GM21447 (cell line): ENCODE measurements around the gene AGAP1.
A peak's percentile ranks its signal among the peaks of the same experiment; 100 is the strongest.

Experiments
- ATAC-seq: cut with Tn5 transposase; IDR thresholded peaks from one replicate; pipeline ENCODE4 v1.9.1; 2021; ENCODE audit not compliant: unreplicated experiment

Gene AGAP1

GRCh38 chr2:235897992-235898391, 404.1 kb downstream of the AGAP1 start:
- no peak for ATAC-seq

- ATAC-seq: no peak
Observed at GRCh38 chr2:235898766-235899165, 404.9 kb downstream of the AGAP1 start.

- ATAC-seq: no peak
Observed at GRCh38 chr2:235900631-235901030, 406.8 kb downstream of the AGAP1 start.

DNA sequence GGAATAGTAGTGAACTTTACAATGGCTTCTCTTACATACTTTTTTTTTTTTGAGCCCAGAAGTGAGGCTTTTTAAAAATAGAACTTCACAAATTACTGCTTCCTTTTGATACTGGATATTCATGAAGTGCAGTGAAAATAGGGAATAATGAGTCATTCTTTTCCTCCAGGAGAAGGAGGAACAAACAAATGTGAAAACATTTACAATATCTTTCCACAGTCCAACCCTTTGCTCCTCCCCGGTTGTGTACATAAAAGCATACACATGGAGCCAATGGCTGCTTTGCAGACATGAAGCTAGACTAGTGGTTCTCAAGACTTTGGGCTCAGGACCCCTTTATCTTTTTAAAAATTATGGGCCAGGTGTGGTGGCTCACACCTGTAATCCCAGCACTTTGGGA, 407.4 kb downstream of the AGAP1 start:
- ATAC-seq: no peak

- no peak for ATAC-seq
Observed at GRCh38 chr2:235903782-235904584, 410.1 kb downstream of the AGAP1 start.

- no peak for ATAC-seq
Observed at GRCh38 chr2:235904585-235904931, 410.7 kb downstream of the AGAP1 start.

DNA sequence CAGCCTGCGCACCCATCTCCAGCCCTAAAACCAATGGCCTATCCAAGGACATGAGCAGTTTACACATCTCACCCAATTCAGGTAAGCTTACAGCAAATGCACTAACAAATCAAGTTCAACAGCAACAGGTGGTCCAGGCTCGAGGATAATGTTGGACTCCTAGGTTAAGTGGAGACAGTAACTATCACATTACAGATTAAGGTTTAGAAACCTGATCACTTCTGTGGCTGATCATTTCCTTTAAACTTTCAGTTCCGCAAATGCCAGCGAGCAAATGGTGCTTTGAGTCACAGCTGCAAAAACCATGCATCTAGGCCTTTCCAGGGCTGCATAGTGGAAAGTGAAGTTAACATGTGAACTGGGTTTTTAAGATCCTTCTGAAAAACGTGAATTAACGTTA, 415.0 kb downstream of the AGAP1 start:
- peak; percentile 96 for ATAC-seq

GRCh38 chr2:235909358-235909757, 415.5 kb downstream of the AGAP1 start:
- ATAC-seq: no peak

GRCh38 chr2:235910067-235910466, 416.2 kb downstream of the AGAP1 start:
- ATAC-seq: no peak

DNA sequence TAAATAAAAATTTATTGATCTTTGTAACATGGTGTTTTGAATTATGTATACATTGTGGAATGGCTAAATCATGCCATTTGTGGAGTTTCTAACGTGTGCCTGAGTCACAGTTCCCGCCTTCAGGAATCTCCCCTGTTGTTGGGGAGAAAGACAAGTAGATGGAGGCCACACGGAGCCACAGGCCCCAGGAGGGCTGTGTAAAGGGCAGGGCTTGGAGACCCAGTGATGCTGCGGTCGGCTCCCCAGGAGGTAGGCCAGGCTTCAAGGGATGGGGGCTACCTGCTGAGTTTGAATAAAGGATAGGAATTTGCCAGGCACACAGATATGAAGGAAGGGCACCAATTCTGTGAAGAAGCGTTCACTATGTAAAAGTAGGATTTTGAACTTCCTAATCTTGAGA, 417.3 kb downstream of the AGAP1 start:
- ATAC-seq: no peak

- ATAC-seq: no peak
Observed at GRCh38 chr2:235911633-235912233, 417.9 kb downstream of the AGAP1 start.

- ATAC-seq: no peak
Observed at GRCh38 chr2:235914756-235915155, 420.9 kb downstream of the AGAP1 start.

- ATAC-seq: no peak
Observed at GRCh38 chr2:235917506-235917905, 423.7 kb downstream of the AGAP1 start.

- no peak for ATAC-seq
Observed at GRCh38 chr2:235918876-235919275, 425.0 kb downstream of the AGAP1 start.

DNA sequence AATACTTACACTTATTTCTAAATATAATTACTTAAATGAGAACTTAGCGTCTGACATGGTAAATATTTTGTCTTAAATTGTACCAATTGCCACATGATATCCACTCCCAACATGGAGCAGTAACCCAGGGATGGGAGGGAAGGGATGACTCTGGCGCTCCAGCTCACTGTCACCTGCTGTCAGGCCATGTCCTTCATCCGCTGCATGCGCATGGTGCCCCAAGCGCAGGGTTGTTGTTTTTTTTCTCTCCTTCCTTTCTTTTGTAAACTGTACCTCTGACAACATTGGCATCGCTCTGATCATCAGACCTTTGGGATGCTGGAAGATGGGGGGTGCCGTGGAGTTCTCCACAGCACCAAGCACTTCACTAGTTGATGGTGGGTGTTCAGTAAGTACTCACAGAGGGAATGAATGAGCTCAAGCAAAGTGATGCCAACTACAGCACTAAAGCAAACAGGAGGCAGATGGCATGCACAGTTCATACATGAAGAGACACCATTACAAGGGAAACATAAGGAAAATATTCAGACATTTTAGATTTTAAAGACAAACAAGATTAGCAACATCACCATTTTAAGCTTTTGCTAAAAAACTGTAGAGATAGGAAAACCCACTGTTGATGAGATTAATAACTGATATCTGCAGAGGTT, 426.5 kb downstream of the AGAP1 start:
- ATAC-seq: no peak

DNA sequence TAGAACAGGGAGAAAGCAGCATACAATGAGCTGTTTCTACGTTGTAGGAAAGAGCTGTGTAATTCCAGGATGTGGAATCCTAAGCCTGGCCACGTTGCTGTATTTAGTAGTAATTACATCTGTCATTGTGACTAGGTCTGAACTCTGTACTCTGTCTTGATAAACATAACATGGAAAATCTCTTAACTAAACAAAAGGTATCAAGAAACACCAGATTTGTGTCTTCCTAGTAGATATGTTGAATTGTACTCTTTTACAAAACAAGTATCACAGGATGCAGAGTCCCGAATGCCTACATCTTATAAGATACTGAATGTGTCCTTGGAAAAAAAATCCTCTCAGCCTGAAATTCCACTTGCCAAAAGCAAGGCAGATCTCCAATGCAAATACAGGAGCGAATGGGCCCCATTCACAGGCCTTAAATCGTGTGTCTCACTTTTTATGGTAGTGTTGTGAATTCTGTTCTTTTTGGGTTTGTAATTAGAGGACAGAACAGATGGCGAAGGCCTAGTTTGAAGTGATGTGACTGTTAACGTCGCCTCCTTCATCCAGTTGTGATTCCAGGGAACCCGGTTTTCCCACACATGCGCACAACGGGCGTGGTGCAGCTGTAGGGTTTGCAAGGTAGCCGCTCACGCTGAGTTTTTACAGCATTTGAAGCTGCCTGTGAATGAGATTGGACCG, 427.8 kb downstream of the AGAP1 start:
- ATAC-seq: no peak

GRCh38 chr2:235922839-235923238, 429.0 kb downstream of the AGAP1 start:
- no peak for ATAC-seq

DNA sequence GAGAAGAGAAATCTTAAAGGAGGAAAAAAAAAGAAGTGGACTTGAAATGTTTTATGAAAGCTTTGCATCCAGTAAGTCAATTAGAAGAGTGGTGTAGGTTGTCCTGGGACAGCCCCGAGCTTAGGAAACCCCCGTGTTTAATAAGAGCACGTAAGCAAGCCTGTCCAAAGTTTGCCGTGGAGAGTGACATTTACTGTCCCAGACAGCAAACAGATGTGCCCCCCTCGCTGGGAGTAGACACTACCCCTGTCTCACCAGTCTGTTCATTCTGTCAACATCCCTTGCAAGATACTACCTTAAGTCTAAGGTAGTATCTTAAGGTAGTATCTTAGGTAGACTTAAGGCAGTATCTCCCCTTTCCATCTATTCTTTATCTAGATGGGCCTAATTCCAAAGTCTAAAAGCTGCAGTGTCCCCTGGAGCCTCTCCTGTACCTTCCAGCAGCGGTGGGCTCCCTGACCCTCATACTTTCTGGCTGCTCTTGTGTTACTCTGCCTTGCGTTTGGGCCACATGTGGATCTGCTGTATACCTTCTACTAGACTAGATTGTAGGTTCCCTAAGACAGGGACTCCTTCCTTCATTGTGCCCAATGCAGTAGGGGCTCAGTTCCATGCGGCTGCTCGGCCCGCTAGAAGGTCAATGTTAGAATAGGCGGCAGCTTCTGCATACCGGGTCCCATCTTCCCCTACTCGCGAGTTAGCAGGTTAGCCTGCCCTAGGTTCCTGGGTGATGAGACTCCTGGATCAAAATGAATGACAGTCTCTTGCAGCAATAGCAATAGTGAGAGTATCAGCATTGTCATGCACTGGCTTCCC, 430.2 kb downstream of the AGAP1 start:
- ATAC-seq: no peak

DNA sequence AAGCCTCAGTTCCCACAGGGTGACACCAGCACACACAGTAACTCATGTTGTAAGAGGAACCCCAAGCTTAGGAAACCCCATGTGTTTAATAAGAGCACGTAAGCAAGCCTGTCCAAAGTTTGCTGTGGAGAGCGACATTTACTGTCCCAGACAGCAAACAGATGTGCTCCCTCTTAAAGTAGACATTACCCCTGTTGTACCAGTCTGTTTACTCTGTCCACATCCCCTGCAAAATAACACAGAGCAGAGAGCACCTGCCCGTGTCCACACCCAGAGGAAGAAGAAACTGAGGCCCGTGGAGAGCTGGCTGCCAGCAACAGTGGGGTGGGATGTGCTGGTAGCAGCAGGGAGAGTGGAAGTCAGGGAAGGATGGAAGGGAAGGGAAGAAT, 430.8 kb downstream of the AGAP1 start:
- ATAC-seq: no peak

DNA sequence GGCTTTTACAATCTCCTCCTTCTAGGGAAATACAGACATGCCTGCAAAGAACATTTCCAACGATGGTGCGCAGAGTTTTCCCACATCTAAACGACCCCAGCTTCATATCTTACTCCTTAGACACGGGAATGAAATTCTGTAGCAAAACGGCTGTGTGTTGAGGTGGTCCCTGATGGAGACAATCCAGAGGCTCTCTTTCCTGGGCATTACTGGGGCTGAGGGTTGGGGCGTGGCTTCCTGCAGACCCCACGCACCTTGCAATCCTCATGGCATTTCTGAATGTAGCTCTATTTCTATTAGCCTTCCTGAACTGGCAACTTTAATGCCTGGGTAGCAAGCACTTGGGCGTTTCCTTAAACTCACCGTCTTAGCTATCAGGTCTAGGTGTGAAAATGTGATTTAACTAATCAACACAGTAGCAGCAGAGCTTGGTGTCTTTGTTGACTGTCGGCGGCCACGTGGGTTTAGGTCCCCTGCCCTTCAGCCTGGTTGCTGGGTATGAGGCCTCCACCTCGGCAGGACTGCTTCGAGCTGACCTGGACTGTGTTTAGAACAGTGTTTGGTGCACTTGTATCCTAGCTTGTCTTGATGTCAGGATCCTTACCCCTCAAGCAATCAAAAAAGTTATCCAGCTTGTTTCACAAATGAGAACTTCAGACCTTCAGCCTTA, 431.5 kb downstream of the AGAP1 start:
- ATAC-seq: no peak
